ENCODE data around the gene LGR6.

DNA sequence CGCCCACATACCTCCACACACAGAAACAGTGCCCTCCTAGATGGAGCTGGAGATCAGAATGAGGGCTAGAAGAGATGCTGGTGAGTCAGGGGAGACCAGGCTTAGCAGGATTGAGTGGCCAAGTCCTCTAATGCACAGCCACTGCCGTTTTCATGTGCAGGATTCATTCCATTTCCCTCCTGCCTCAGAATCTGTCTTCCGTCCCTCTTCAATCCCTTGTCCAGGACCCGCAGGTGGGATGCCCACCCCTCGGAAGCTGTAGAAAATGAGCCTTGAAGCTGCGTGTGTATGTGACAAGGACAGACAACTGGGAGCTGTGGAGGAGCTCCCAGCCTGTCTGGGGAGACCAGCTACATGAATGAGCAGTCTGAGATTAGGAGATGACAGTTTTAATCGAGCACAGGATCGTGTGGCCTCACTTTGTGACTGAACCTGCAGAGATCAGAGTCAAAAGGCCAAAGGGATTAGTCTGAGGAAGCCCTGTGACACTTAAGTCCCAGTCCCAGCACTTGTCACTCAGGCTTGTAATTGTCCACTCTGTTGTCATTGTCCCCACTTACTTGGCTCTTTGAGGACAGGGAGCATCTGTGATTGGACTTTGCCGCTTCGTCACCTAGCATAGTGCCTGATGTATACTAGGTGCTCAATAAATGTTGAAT, 22.0 kb downstream of the LGR6 start:
- TF ChIP-seq EP300 (IDR thresholded peaks at IDR 0.05) (no peak), POLR2A (IDR thresholded peaks at IDR 0.05; ENCODE audit: low read depth) (no peak), POLR2AphosphoS5 (IDR thresholded peaks at IDR 0.05) (no peak)
- TF ChIP-seq, protein P1, sequence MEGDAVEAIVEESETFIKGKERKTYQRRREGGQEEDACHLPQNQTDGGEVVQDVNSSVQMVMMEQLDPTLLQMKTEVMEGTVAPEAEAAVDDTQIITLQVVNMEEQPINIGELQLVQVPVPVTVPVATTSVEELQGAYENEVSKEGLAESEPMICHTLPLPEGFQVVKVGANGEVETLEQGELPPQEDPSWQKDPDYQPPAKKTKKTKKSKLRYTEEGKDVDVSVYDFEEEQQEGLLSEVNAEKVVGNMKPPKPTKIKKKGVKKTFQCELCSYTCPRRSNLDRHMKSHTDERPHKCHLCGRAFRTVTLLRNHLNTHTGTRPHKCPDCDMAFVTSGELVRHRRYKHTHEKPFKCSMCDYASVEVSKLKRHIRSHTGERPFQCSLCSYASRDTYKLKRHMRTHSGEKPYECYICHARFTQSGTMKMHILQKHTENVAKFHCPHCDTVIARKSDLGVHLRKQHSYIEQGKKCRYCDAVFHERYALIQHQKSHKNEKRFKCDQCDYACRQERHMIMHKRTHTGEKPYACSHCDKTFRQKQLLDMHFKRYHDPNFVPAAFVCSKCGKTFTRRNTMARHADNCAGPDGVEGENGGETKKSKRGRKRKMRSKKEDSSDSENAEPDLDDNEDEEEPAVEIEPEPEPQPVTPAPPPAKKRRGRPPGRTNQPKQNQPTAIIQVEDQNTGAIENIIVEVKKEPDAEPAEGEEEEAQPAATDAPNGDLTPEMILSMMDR (IDR thresholded peaks at IDR 0.05): no peak

Measured in esophagus muscularis mucosa (tissue), 4 donors.